HG02885 (cell line): ENCODE results near the gene ALX4.

ENCODE experiments used
- ATAC-seq: cut with Tn5 transposase; IDR thresholded peaks from one replicate; pipeline ENCODE4 v1.9.1; 2021; ENCODE audit warnings: mild to moderate bottlenecking; ENCODE audit not compliant: unreplicated experiment, poor library complexity

ALX4 gene

DNA sequence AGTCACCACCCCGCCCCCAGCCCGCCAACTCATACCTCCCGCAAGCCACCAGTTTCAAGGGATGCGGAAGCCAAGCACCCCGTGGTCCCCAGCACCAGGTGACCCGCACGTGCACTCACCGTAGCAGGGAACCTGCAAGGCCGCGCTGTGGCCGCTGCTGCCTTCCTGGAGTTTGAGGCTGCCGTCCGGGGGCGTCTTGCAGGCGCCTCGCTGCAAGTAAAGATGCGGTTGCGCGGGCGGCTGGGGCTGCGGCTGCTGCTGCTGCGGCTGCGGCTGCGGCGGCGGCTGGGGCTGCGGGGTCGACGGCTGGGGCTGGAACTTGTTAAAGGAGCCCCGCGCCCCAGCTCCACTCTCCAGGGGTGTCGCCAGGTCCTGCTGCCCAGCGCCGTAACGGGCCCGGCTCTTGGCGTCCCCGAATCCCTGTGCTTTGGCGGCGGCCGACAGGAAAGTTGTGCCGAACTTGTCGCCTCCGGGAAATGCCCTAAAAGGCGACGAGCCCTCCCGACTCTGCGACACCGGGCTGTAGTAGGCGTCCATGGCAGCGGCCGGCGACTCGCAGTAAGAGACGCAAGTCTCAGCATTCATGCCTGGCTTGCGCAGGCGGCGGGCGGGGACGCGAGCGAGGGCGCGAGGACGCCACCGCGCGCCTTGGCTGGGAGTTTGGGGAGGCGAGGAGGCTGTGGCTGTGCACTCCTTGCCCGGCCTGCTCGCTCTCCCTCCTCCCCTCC lies at the start of gene ALX4:
TSS of gene ALX4 (minus strand) at position 662 of the 728 bp plus-strand sequence. CDS start at position 585, 77 bp downstream.
- no peak for ATAC-seq

- ATAC-seq = no peak
Observed at GRCh38 chr11:44359162-44359561, 49.2 kb upstream of the ALX4 start.

GRCh38 chr11:44358713-44359112 lies 48.8 kb upstream of the ALX4 start:
- no peak for ATAC-seq

GRCh38 chr11:44357711-44358110 lies 47.8 kb upstream of the ALX4 start:
- no peak for ATAC-seq

DNA sequence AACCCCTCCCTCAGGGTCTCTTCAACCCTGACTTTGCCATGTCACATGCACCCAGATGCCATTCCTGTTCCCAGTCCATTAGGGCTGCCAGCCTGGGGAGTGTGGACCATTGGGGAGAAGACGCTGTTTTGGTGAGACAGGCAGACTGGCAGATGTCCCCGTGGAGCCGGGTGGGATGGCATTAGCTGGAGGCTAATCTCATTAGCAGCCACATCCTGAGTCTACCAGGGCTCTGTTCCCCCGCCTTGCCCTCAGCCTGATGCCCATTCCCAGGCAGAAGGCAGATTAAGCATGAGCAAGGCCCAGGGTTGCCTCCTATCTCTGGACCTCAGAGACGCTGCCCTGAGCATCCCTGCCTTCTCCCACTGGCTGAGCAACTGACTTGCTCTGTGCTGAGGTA lies 46.4 kb upstream of the ALX4 start:
- ATAC-seq = no peak

GRCh38 chr11:44351898-44352498 lies 42.1 kb upstream of the ALX4 start:
- no peak for ATAC-seq

DNA sequence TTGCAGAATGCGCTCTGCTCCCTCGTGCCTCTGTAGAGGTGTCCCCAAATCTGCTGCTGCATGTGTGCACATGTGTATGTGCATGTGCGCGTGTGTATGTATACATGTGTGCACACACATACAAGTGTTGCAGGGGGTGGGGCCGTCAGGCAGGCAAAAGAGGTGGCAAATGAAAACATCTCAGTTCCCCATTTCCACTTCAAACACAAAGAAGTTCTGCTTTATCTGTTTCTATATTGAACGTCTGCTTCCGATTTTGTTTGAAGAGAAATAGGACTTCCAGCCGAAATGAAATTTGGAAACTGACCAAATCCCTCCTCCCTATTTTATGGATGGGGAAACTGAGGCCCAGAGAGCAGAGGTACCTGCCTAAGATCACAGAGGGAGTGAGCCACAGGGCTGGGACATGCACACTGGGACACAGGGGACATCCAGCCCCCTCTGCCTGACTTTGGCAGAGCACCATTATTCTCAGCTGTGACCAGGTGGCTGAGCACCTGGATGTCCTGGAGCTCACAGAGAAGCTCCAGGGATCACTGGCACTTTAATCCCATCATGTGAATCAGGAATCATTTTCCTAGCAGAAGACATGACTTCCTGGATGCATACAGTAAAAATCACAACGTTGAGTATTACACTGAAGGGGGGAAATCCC lies 41.2 kb upstream of the ALX4 start:
- peak; percentile 91 for ATAC-seq

DNA sequence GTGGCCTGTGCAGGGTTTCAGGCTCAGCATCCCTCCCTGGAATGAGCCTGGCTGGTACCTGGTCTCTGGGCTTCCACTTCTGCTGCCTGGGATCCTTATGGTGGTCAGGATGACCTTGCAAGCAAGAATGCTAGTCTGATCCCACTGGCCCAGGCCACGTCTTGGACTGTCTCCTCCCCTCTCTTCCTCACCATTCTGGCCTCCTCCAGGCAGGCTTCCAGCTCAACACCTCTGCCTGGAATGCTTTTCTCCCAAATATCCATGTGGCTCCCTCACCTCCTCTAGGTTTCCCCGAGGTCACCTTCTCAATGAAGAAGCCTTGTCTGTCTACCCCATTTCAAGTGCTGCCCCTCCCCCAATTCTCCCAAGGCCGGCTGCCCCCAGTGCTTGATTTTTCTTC lies 39.4 kb upstream of the ALX4 start:
- no peak for ATAC-seq

DNA sequence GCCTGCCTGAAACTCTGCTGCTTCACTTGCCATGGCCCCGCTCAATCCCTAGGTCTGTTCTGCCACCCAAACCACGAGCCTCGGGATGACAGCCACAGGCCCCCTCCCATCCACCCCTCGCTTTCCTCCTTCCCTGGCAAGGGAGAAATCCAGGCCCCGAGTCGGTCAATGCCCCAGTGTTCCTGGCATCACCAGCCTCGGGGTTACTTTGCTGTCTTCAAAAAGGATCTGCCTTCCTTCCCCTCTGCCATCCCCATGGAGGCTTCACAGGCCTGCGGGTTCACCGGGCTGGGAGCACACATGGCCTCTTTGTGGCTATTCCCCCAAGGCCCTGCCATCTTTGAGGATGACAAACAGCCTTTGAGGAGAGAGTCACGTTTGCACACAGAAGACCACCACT lies 38.8 kb upstream of the ALX4 start:
- ATAC-seq = no peak

DNA sequence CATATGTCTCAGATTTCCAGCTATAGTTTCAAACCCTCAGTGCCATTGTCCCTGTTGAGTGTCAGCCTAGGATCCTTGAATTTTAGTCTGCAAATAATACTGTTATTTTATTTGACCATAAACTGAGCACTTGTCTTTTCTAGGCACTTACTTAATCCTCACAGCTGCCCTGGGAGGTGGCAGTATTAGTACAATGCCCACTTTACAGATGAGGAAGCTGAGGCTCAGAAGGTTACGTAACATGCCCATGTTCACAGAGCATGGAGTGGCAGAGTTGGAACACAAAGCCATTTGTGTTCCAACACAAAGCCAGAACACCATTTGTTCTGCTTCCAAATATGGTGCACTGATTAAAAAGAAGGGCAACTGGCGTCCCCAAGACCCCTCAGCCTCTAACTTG lies 38.2 kb upstream of the ALX4 start:
- no peak for ATAC-seq

GRCh38 chr11:44347538-44347937 lies 37.6 kb upstream of the ALX4 start:
- ATAC-seq = no peak

DNA sequence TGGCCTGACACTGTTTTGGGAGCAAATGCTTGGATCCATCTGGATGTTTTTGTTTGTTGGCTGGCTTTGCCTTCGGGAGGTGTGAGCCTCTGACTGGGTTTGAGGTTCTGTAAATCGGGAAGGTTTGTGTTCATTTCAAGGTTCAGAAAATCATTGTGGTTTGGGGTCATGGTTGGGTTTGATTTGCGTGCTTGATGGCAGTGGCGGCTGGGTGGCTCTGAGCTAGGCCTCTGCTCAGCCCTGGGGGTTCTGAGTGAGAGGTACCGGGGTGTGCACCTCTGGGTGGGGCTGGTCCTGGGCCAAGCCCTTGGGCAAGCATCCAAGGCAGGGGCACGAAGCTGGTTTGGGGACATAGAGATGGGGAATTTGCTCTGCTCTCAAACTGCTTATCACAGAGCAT lies 37.0 kb upstream of the ALX4 start:
- ATAC-seq = no peak

GRCh38 chr11:44345781-44346180 lies 35.8 kb upstream of the ALX4 start:
- ATAC-seq = no peak

DNA sequence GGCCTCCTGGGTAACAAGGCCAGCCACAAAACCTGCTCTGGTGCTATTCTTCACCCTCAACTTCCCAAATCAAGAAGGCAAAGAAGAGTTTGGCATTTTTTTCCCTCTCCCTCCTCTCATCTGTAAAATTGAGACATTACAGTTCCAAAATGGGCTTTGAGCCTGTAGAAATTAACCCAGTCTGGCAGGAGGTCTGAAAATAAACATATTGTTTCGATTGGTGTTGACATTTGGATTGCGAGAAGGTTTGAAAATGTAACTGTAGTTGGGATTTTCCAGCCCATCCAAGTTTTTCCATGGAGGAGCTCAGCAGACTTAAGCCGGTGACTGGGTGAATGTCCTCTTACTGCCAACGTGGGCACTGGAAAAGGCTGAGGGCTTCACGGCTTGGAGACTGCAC lies 35.0 kb upstream of the ALX4 start:
- no peak for ATAC-seq

DNA sequence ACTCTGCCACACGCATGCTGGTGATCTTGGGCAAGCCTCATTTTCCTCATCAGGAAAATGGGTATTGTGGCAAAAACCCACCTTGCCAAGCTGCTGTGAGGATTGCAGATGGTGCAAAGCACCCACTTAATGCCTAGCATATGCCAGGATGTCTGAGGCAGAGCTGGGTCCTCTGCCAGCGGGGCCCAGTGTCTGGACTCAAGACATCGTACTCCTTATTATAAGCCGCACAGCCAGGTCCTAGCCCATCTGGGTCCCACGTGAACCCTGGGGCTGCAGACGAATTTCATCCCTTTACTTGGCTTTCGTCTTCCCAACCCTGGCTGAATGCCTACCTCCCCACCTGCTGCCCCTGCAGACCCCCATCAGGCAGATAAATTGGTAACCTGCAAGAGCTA lies 34.5 kb upstream of the ALX4 start:
- no peak for ATAC-seq

DNA sequence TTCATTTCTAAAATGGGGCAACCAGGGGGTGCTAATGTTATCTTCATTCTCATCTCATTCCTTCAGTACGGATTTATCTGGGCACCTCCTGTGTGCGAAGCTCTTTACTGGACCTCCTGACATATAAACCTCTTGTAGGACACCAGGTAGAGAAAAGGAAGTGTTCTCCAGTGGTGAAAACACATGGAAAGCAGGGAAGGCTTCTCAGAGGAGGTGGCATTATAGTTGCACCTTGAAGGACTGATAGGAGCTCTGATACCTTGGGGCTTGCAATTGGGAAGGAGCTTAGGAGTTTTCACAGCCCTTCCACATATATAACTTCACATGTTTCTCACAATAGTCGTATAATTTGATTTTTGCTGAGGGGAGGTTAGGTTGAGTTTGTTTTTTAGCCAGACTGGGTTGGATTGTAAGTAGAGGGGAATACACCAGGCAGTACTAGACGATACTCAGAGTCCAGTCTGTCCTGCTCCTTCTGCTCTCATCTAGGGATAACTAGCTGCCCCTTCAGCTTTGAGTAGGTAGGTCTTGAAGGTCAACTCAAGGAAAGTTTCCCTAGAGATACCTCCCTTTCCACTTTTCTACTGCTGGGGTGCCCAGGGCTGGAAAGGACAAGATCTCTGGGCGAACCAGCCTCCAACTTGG lies 34.0 kb upstream of the ALX4 start:
- no peak for ATAC-seq

DNA sequence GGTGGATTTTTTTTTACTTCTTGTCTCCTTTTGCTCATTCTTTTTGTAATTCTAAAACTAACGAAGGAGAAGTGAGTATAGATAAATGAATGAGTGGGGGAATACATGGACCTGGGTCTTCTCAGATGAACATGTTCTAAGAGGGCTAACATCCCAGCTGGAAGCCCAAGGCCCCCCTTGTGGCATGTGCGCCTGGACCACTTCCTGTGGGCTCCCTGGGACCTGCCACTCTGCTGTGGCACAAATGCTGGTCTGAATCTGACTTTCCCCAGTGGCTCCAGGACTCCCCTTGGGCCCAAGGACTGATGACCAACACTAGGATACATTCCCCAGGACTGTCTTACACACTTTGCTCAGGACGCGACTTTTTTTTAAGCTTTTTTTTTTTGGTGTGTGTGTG lies 32.7 kb upstream of the ALX4 start:
- no peak for ATAC-seq

DNA sequence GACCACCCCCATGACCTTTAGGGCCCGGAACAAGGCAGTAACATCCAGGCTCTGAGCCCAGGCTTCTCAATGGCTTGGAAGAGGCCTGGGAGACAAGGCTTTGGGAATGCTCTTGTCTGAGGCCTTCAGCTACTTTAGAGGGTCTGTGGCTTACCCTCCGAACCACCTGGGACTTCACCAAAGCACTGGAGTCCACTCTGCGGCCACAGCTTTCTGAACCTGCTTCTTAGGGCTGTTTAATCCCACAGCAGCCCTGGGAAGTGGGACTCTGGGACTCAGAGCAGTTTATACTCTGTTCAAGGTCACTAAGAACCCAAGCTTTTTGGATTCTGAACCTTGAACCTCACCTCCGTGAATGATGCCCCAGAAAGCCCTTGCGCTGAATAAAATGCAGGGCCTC lies 30.7 kb upstream of the ALX4 start:
- no peak for ATAC-seq

DNA sequence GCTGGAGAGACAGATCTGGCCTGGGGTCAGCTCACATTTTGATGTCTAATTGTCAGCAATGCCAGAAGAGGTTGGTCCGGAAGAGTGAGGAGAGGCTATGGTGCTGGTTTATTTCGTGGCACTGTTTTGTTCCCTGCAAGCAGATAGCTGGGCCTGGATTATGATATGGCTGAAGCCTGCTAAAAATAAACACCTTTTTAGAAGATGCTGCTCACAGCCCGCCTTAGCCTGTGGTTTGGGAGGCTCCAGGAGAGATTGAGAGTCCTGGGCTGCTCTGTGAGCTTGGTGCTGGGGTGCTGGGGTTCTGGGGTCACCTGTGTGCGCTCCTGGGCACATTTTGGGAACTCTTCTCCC lies 29.6 kb upstream of the ALX4 start:
- no peak for ATAC-seq

- no peak for ATAC-seq
Observed at GRCh38 chr11:44338698-44339529, 29.0 kb upstream of the ALX4 start.

DNA sequence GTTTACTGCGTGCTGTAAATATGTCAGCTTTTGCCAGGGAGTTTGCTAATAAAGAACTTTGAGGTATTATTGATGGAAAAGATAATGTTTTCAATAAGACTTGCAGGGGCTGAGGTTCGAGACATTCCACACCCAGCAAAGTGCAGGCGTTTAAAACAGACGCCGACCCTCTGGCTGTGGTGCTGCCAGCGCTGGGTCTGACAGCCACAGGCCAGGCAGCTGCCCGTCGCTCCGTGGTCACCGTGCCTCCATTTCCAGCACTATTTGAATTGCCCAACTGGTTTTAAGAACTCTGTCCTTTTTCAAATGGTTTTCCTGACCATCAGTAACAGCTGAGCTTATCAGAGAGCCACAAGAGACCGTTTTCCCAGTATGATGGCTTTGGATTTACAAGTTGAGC lies 28.1 kb upstream of the ALX4 start:
- no peak for ATAC-seq
